Loucy (cell line): ENCODE results near the gene GDAP2.

ENCODE experiments used
- H2AFZ ChIP-seq: fragments of 200-600 bp; sonication (generic); 2 replicates; pipeline ENCODE4 v1.6.0; 2016; ENCODE audit warnings: antibody characterized with exemption, mild to moderate bottlenecking, low read length, moderate library complexity
- H3F3A ChIP-seq: fragments of 200-600 bp; 2 replicates; pipeline ENCODE4 v1.6.0; 2016; ENCODE audit warnings: antibody characterized with exemption, low read depth, mild to moderate bottlenecking
- H3K27me3 ChIP-seq: fragments of 200-600 bp; sonication (generic); 2 replicates; pipeline ENCODE4 v1.6.1; 2014; ENCODE audit warnings: low read length, mild to moderate bottlenecking; ENCODE audit not compliant: insufficient read depth, poor library complexity, severe bottlenecking
- H3K36me3 ChIP-seq: fragments of 200-600 bp; sonication (generic); 2 replicates; pipeline ENCODE4 v1.6.1; 2016; ENCODE audit warnings: low read length; ENCODE audit not compliant: insufficient read depth
- H3K4me1 ChIP-seq: fragments of 200-600 bp; sonication (generic); 2 replicates; pipeline ENCODE4 v1.5.1; 2014; ENCODE audit warnings: low read length, mild to moderate bottlenecking; ENCODE audit not compliant: insufficient read depth, poor library complexity, severe bottlenecking
- H3K4me2 ChIP-seq: fragments of 200-600 bp; sonication (generic); 2 replicates; pipeline ENCODE4 v1.6.0; 2014; ENCODE audit warnings: antibody characterized with exemption, low read length, low read depth, mild to moderate bottlenecking; ENCODE audit not compliant: poor library complexity, severe bottlenecking
- H3K4me3 ChIP-seq: fragments of 200-600 bp; sonication (generic); 2 replicates; pipeline ENCODE4 v1.5.1; 2014; ENCODE audit warnings: low read length, mild to moderate bottlenecking, mixed read lengths; ENCODE audit not compliant: poor library complexity, severe bottlenecking
- H3K79me2 ChIP-seq: fragments of 200-600 bp; sonication (generic); 2 replicates; pipeline ENCODE4 v1.6.1; 2014; ENCODE audit warnings: low read length; ENCODE audit not compliant: insufficient read depth
- H3K9ac ChIP-seq: fragments of 200-600 bp; sonication (generic); 2 replicates; pipeline ENCODE4 v1.6.0; 2014; ENCODE audit warnings: mild to moderate bottlenecking, low read depth, low read length, moderate library complexity; ENCODE audit not compliant: poor library complexity, severe bottlenecking
- H3K9me2 ChIP-seq: fragments of 200-600 bp; sonication (generic); replicated peaks from 2 replicates; pipeline ENCODE4 v1.6.1; 2016; ENCODE audit warnings: low read depth, low read length, mixed read lengths
- H3K9me3 ChIP-seq: fragments of 200-600 bp; sonication (generic); 2 replicates; pipeline ENCODE4 v1.6.1; 2014; ENCODE audit warnings: mild to moderate bottlenecking, antibody characterized with exemption, low read length, low read depth; ENCODE audit not compliant: insufficient read depth
- H4K20me1 ChIP-seq: fragments of 200-600 bp; sonication (generic); 2 replicates; pipeline ENCODE4 v1.6.0; 2014; ENCODE audit warnings: antibody characterized with exemption, low read length, mild to moderate bottlenecking; ENCODE audit not compliant: insufficient read depth, poor library complexity, severe bottlenecking
- EZH2phosphoT487 ChIP-seq: fragments of 200-600 bp; IDR thresholded peaks from 2 replicates; pipeline ENCODE4 v1.6.1; 2018; ENCODE audit warnings: antibody characterized with exemption, mild to moderate bottlenecking, moderate library complexity, borderline replicate concordance
- TF ChIP-seq, protein P1 (sequence below): fragments of 200-600 bp; sonication (generic); conservative IDR thresholded peaks from 2 replicates; pipeline ENCODE4 v1.5.1; 2014; ENCODE audit warnings: mild to moderate bottlenecking, antibody characterized with exemption, low read length

GDAP2 gene

GRCh38 chr1:117826540-117827078, 102.8 kb downstream of the GDAP2 start:
- Histone ChIP-seq H3K4me2 (no peak overlapping the region), H3F3A (no peaks in the 10 kb centered on the region), H4K20me1 (no peaks in the 10 kb centered on the region), H3K27me3 (no peaks in the 10 kb centered on the region), H3K36me3 (no peaks in the 10 kb centered on the region), H3K4me1 (no peaks in the 10 kb centered on the region), H3K9me2 (no peaks in the 10 kb centered on the region), H3K9ac (no peak overlapping the region), H2AFZ (no peak overlapping the region), H3K79me2 (no peaks in the 10 kb centered on the region), H3K9me3 (peaks cover 6% of the 10 kb centered on the region; the same call in 1 of the 2 replicates), H3K4me3 (no peak overlapping the region)
- TF ChIP-seq EZH2phosphoT487, result no peak
- TF ChIP-seq, protein P1, sequence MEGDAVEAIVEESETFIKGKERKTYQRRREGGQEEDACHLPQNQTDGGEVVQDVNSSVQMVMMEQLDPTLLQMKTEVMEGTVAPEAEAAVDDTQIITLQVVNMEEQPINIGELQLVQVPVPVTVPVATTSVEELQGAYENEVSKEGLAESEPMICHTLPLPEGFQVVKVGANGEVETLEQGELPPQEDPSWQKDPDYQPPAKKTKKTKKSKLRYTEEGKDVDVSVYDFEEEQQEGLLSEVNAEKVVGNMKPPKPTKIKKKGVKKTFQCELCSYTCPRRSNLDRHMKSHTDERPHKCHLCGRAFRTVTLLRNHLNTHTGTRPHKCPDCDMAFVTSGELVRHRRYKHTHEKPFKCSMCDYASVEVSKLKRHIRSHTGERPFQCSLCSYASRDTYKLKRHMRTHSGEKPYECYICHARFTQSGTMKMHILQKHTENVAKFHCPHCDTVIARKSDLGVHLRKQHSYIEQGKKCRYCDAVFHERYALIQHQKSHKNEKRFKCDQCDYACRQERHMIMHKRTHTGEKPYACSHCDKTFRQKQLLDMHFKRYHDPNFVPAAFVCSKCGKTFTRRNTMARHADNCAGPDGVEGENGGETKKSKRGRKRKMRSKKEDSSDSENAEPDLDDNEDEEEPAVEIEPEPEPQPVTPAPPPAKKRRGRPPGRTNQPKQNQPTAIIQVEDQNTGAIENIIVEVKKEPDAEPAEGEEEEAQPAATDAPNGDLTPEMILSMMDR, result no peak

DNA sequence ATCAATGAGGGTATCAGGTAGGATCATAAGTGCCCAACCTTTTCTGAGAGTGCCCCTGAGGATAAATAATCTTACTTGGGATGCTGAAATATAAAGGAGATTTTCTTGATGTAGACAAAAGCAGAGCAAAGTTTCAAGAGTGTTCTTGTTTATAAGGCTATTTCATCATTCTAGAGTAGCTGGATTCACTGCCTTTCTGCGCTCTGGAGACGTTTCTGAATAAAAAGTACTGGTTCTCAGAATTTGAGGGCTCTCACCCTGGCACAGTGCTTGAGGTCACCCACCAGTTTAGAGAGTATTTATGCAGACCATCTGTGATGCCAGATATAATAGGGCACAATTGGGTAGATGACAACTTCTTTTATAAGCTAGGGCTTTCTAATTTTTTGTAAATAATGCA, 103.3 kb downstream of the GDAP2 start:
- no peak overlapping the region for H2AFZ ChIP-seq
- no peaks in the 10 kb centered on the region for H3K4me1 ChIP-seq
- no peaks in the 10 kb centered on the region for H4K20me1 ChIP-seq
- H3K36me3 ChIP-seq, result no peaks in the 10 kb centered on the region
- H3K4me3 ChIP-seq, result no peak overlapping the region
- no peak for TF ChIP-seq EZH2phosphoT487
- TF ChIP-seq, protein P1, result no peak
- no peak overlapping the region for H3K4me2 ChIP-seq
- peaks cover 8% of the 10 kb centered on the region; the same call in 1 of the 2 replicates for H3K9me3 ChIP-seq
- no peaks in the 10 kb centered on the region for H3K9me2 ChIP-seq
- no peak overlapping the region for H3K9ac ChIP-seq
- H3K79me2 ChIP-seq, result no peaks in the 10 kb centered on the region
- no peaks in the 10 kb centered on the region for H3F3A ChIP-seq
- no peaks in the 10 kb centered on the region for H3K27me3 ChIP-seq

GRCh38 chr1:117825414-117825813, 104.0 kb downstream of the GDAP2 start:
- no peaks in the 10 kb centered on the region for H3K27me3 ChIP-seq
- H3K36me3 ChIP-seq, result no peaks in the 10 kb centered on the region
- no peaks in the 10 kb centered on the region for H3F3A ChIP-seq
- H2AFZ ChIP-seq, result no peak overlapping the region
- TF ChIP-seq, protein P1, result no peak
- TF ChIP-seq EZH2phosphoT487, result no peak
- H3K4me1 ChIP-seq, result no peaks in the 10 kb centered on the region
- H4K20me1 ChIP-seq, result no peaks in the 10 kb centered on the region
- H3K4me2 ChIP-seq, result no peak overlapping the region
- peaks cover 8% of the 10 kb centered on the region; the same call in 1 of the 2 replicates for H3K9me3 ChIP-seq
- no peak overlapping the region for H3K4me3 ChIP-seq
- H3K79me2 ChIP-seq, result no peaks in the 10 kb centered on the region
- no peaks in the 10 kb centered on the region for H3K9me2 ChIP-seq
- H3K9ac ChIP-seq, result no peak overlapping the region
